GM12878 (cell line): ENCODE data around the gene PTPRU. TPM values are rescaled to one million over a fixed set of nuclear protein-coding genes. Genes with fewer than 3 reads are reported as not detected.
A peak's percentile ranks its signal among the peaks of the same experiment; 100 is the strongest.

Experiments used
- ATAC-seq: fragments of 200-7000 bp; cut with Tn5 transposase; 3 replicates; pipeline ENCODE4 v1.9.1; 2020; ENCODE audit warnings: mild to moderate bottlenecking, moderate library complexity
- BruUV-seq: library from RNA; stranded (reverse); fragments of 400-500 nt; replicated peaks from 2 replicates; lab custom pipeline; 2021; lab: Mats Ljungman, UMichigan
- CTCF ChIA-PET: fragments of 300-600 bp; sonication (Branson Sonifier 250); formaldehyde crosslinking; extraction: SDS; loops from one replicate; lab custom pipeline; 2021; ENCODE audit warnings: inconsistent platforms; lab: Yijun Ruan, JAX
- POLR2A ChIA-PET: fragments of 350-600 bp; formaldehyde crosslinking; extraction: SDS; loops from one replicate; lab custom pipeline; 2021; ENCODE audit warnings: inconsistent platforms; lab: Charles Lee
- RAD21 ChIA-PET: fragments of 300-600 bp; sonication (Branson Sonifier 250); formaldehyde crosslinking; loops from one replicate; lab custom pipeline; 2023; ENCODE audit warnings: antibody characterized with exemption; ENCODE audit not compliant: unreplicated experiment; lab: Charles Lee
- SMC1A ChIA-PET: fragments of 300-600 bp; sonication (Branson Sonifier 250); formaldehyde crosslinking; loops from one replicate; lab custom pipeline; 2023; ENCODE audit not compliant: unreplicated experiment, uncharacterized antibody; lab: Charles Lee
- DNase-seq: peaks from one replicate; pipeline ENCODE4 v3.0.0-alpha.2; 2011; ENCODE audit warnings: low read depth, low spot score
- FAIRE-seq: peaks from 3 replicates; lab custom pipeline; 2011; peaks lifted over from hg19 to GRCh38; lab: Jason Lieb, UNC
- H2AFZ ChIP-seq: 2 replicates; pipeline ENCODE4 v1.6.0; 2011; ENCODE audit warnings: low read depth, low read length, control low read depth; ENCODE audit not compliant: control insufficient read depth
- H3K27ac ChIP-seq: 2 replicates; pipeline ENCODE4 v1.5.1; 2011; ENCODE audit warnings: control low read depth; ENCODE audit not compliant: control insufficient read depth, insufficient read depth
- H3K27me3 ChIP-seq, 2 experiments: replicated peaks in 1 of 2; 2 replicates each; pipeline versions ENCODE4 v1.6.0 to v1.6.1; 2011; ENCODE audit warnings: low read length in 1 of 2; ENCODE audit not compliant: control insufficient read depth in 2 of 2, insufficient read depth in 2 of 2
- H3K36me3 ChIP-seq, 2 experiments: 2 replicates each; pipeline ENCODE4 v1.5.1; 2011; ENCODE audit warnings: low read length in 1 of 2; ENCODE audit not compliant: control insufficient read depth in 2 of 2, insufficient read depth in 2 of 2
- H3K4me1 ChIP-seq: 2 replicates; pipeline ENCODE4 v1.6.1; 2011; ENCODE audit warnings: mild to moderate bottlenecking, low read length, moderate library complexity, mixed read lengths; ENCODE audit not compliant: control insufficient read depth, insufficient read depth
- H3K4me2 ChIP-seq: 2 replicates; pipeline ENCODE4 v1.6.0; 2011; ENCODE audit warnings: control low read depth; ENCODE audit not compliant: control insufficient read depth, insufficient read depth
- H3K4me3 ChIP-seq: fragments of 200-600 bp; sonication (generic); 2 replicates; pipeline ENCODE4 v1.5.1; 2016
- H3K79me2 ChIP-seq: 2 replicates; pipeline ENCODE4 v1.6.0; 2011; ENCODE audit warnings: low read length; ENCODE audit not compliant: control insufficient read depth, insufficient read depth
- H3K9ac ChIP-seq: 2 replicates; pipeline ENCODE4 v1.8.0; 2011; ENCODE audit warnings: low read length, control low read depth, mixed read lengths; ENCODE audit not compliant: control insufficient read depth, insufficient read depth
- H3K9me3 ChIP-seq: replicated peaks from 3 replicates; pipeline ENCODE4 v1.5.1; 2011; ENCODE audit warnings: mild to moderate bottlenecking, low read length; ENCODE audit not compliant: control insufficient read depth, insufficient read depth
- H4K20me1 ChIP-seq: 2 replicates; pipeline ENCODE4 v1.6.0; 2011; ENCODE audit not compliant: control insufficient read depth, insufficient read depth
- RAD21 ChIP-seq: IDR thresholded peaks from 2 replicates; pipeline ENCODE4 v1.6.1; 2011; ENCODE audit warnings: mild to moderate bottlenecking, low read depth, low read length, moderate library complexity; ENCODE audit not compliant: insufficient read depth
- SMC3 ChIP-seq: IDR thresholded peaks from 2 replicates; pipeline ENCODE4 v1.6.1; 2011; ENCODE audit warnings: low read length, improper control_type of control experiment, borderline replicate concordance
- TAF1 ChIP-seq: IDR thresholded peaks from 2 replicates; pipeline ENCODE4 v1.6.1; 2011; ENCODE audit warnings: mild to moderate bottlenecking, low read depth, low read length, borderline replicate concordance
- TARDBP ChIP-seq: IDR thresholded peaks from 2 replicates; pipeline ENCODE4 v1.6.1; 2016; ENCODE audit warnings: borderline replicate concordance
- ZBED1 ChIP-seq: IDR thresholded peaks from 2 replicates; pipeline ENCODE4 v1.6.1; 2016; ENCODE audit warnings: borderline replicate concordance
- whole genome bisulfite sequencing: methylation state at CpG from one replicate; pipeline ENCODE4 v1.1.6; 2016; ENCODE audit warnings: low lambda C conversion rate; ENCODE audit not compliant: insufficient replicate concordance, insufficient coverage; ENCODE audit errors: missing lambda C conversion rate; 5-methylcytosine and 5-hydroxymethylcytosine counted together
- in situ Hi-C: fragments of 300-500 bp; cut with MboI; formaldehyde crosslinking; loops from 9 replicates; pipeline ENCODE4 v1.14.3; 2018; ENCODE audit warnings: mixed read lengths
- intact Hi-C: fragments of 100-400 bp; cut with micrococcal nuclease; formaldehyde crosslinking; loops from one replicate; pipeline ENCODE4 v1.14.2; 2022; ENCODE audit not compliant: unreplicated experiment
- polyA plus RNA-seq, 11 experiments: library from polyadenylated mRNA; depleted of rRNA in 4 of 11; unstranded in 6 of 11; stranded (reverse) in 5 of 11; fragments of >200 nt; fragmentation: Nextera tagmentation in 4 of 11; fragmentation: Illumina TruSeq in 1 of 11; extraction: Ambion mirVana in 4 of 11; extraction: Trizol in 1 of 11; gene quantifications; 1 replicate in 1 of 11; 2 replicates in 10 of 11; pipeline versions ENCODE4 v1.2.1 to v1.2.3, GENCODE V29; 2011 to 2016; ENCODE audit warnings: inconsistent platforms in 2 of 11, missing spikeins in 2 of 11, low read depth in 1 of 11
- total RNA-seq, 4 experiments: library from RNA; depleted of rRNA in 3 of 4; stranded (reverse); fragments of >200 nt in 3 of 4; fragmentation: Illumina TruSeq in 1 of 4; extraction: Trizol in 1 of 4; gene quantifications; 2 replicates each; pipeline versions ENCODE4 v1.2.1 to v1.2.3, GENCODE V29; 2013 to 2021
- TF ChIP-seq, protein P1 (sequence below): fragments of 450-650 bp; IDR thresholded peaks from 2 replicates; pipeline ENCODE4 v1.6.1; 2017; ENCODE audit warnings: mild to moderate bottlenecking
- TF ChIP-seq, protein P2 (sequence below): fragments of 450-650 bp; IDR thresholded peaks from 2 replicates; pipeline ENCODE4 v1.6.1; 2014; ENCODE audit warnings: mild to moderate bottlenecking
- TF ChIP-seq, protein P3 (sequence below): fragments of 150-350 bp; IDR thresholded peaks from 2 replicates; pipeline ENCODE4 v1.6.1; 2014; ENCODE audit warnings: mild to moderate bottlenecking, low read depth, low read length
- TF ChIP-seq, protein P4 (sequence below), 3 experiments: IDR thresholded peaks in 2 of 3; conservative IDR thresholded peaks in 1 of 3; 2 replicates each; pipeline ENCODE4 v1.5.1; 2011; ENCODE audit warnings: low read depth in 3 of 3, low read length in 3 of 3, mild to moderate bottlenecking in 3 of 3, control low read depth in 2 of 3, moderate library complexity in 2 of 3, inconsistent platforms in 1 of 3, mixed read lengths in 1 of 3; ENCODE audit not compliant: control insufficient read depth in 2 of 3, insufficient read depth in 1 of 3; ENCODE audit errors: extremely low read depth in 1 of 3

Gene PTPRU
- total and polyA plus RNA-seq, 10 of the 15 experiments (the other 5 are each of a cell fraction or from before 2014, with no cell fraction given) = 0.04 to 2.5 (median 0.73) TPM

DNA sequence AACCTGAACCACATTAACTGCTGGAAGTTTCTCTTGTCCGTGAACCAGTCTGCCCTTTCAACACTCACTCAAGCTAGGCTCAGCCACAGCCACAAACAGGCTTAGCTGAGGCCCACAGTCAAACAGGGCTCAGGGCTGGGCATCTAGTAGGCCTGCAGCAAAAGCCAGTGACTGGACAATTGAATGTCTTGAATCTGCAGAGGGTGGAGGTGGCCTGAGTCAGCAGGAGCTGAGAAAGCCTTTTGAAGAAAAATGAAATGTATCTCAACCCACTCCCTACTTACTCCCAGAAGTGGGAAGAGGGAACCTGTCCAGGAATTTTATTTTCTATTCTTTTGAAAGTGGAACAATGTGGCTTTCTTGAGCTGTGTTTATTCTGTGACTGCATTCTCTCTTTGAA lies 95.4 kb downstream of the PTPRU start (continued):
- TF ChIP-seq, protein P1, sequence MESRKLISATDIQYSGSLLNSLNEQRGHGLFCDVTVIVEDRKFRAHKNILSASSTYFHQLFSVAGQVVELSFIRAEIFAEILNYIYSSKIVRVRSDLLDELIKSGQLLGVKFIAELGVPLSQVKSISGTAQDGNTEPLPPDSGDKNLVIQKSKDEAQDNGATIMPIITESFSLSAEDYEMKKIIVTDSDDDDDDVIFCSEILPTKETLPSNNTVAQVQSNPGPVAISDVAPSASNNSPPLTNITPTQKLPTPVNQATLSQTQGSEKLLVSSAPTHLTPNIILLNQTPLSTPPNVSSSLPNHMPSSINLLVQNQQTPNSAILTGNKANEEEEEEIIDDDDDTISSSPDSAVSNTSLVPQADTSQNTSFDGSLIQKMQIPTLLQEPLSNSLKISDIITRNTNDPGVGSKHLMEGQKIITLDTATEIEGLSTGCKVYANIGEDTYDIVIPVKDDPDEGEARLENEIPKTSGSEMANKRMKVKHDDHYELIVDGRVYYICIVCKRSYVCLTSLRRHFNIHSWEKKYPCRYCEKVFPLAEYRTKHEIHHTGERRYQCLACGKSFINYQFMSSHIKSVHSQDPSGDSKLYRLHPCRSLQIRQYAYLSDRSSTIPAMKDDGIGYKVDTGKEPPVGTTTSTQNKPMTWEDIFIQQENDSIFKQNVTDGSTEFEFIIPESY = no peak
- TF ChIP-seq TAF1 (no peak), ZBED1 (no peak)
- TF ChIP-seq, protein P2, sequence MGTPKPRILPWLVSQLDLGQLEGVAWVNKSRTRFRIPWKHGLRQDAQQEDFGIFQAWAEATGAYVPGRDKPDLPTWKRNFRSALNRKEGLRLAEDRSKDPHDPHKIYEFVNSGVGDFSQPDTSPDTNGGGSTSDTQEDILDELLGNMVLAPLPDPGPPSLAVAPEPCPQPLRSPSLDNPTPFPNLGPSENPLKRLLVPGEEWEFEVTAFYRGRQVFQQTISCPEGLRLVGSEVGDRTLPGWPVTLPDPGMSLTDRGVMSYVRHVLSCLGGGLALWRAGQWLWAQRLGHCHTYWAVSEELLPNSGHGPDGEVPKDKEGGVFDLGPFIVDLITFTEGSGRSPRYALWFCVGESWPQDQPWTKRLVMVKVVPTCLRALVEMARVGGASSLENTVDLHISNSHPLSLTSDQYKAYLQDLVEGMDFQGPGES = no peak
- TF ChIP-seq, protein P3, sequence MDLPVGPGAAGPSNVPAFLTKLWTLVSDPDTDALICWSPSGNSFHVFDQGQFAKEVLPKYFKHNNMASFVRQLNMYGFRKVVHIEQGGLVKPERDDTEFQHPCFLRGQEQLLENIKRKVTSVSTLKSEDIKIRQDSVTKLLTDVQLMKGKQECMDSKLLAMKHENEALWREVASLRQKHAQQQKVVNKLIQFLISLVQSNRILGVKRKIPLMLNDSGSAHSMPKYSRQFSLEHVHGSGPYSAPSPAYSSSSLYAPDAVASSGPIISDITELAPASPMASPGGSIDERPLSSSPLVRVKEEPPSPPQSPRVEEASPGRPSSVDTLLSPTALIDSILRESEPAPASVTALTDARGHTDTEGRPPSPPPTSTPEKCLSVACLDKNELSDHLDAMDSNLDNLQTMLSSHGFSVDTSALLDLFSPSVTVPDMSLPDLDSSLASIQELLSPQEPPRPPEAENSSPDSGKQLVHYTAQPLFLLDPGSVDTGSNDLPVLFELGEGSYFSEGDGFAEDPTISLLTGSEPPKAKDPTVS = no peak

DNA sequence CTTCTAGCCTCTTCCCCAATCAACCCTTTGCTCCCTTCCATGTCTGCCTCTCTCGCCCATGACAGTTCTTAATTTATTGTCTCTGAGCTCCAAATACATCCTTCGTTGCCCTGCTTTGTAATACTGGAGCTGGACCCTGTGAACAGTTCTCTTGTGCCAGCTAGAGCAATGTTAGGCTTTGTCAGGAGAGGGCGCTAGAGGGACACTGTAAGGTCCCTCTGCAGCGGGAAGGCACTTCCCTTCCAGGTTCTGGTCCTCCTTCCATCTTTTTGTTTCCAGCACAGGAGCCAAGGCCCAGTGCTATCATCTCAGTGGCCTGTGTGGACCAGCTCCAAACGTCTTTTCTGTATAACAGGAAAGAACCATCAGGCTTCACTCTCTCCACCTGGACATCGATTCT lies 95.9 kb downstream of the PTPRU start:
- Histone ChIP-seq H3K4me1 (no peaks in the 10 kb centered on the region), H4K20me1 (no peaks in the 10 kb centered on the region; the same call in 1 of the 2 replicates), H3K79me2 (no peaks in the 10 kb centered on the region), H3K4me2 (no peak overlapping the region), H3K4me3 (no peak overlapping the region), H3K36me3 (no peaks in the 10 kb centered on the region), H2AFZ (no peak overlapping the region), H3K27ac (no peak overlapping the region), H3K9ac (no peak overlapping the region), H3K9me3 (no peaks in the 10 kb centered on the region), H3K27me3 (no peaks in the 10 kb centered on the region; a peak in 1 of 4 replicates)
- TF ChIP-seq, protein P4, sequence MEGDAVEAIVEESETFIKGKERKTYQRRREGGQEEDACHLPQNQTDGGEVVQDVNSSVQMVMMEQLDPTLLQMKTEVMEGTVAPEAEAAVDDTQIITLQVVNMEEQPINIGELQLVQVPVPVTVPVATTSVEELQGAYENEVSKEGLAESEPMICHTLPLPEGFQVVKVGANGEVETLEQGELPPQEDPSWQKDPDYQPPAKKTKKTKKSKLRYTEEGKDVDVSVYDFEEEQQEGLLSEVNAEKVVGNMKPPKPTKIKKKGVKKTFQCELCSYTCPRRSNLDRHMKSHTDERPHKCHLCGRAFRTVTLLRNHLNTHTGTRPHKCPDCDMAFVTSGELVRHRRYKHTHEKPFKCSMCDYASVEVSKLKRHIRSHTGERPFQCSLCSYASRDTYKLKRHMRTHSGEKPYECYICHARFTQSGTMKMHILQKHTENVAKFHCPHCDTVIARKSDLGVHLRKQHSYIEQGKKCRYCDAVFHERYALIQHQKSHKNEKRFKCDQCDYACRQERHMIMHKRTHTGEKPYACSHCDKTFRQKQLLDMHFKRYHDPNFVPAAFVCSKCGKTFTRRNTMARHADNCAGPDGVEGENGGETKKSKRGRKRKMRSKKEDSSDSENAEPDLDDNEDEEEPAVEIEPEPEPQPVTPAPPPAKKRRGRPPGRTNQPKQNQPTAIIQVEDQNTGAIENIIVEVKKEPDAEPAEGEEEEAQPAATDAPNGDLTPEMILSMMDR (IDR thresholded peaks at IDR 0.05 in 2 of 3, conservative IDR thresholded peaks at IDR 0.05 in 1 of 3; ENCODE audit: control insufficient read depth in 2 of 3, extremely low read depth in 1 of 3, insufficient read depth in 1 of 3, low read depth in 3 of 3, low read length in 3 of 3) = peak; percentile 44 to 67 (median 54); a peak in 5 of 6 replicates
- peak; percentile 54 for TF ChIP-seq RAD21
- no peak for TF ChIP-seq TARDBP
- TF ChIP-seq SMC3 = peak; percentile 30; the same call in 1 of the 2 replicates
- in situ Hi-C loops = no loop called here
- ChIA-PET SMC1A (interaction anchor here (1.1 kb wide), 1 partner anchor 1048 kb away, joined by 3 read pairs; no protein-coding TSS in a partner anchor), RAD21 (interaction anchor here (1.0 kb wide), 1 partner anchor 1377 kb away, joined by 3 read pairs; no protein-coding TSS in a partner anchor), POLR2A (no interaction called here), CTCF (interaction anchor here (1.0 to 1.4 kb wide), 4 partner anchors 9 to 130 kb away, joined by 3 to 9 read pairs (median 4); no protein-coding TSS in a partner anchor)
- FAIRE-seq (no peak), ATAC-seq (peak; percentile 45; the same call in 1 of the 3 replicates), DNase-seq (no peak)
- no TSS peak for BruUV-seq
- under 1% methylated on average over 6 of the region's 6 CpGs for WGBS
- intact Hi-C loops = no loop called here
